H9 (cell line): Measurements from ENCODE around the gene CACNB2. TPM values are rescaled to one million over a fixed set of nuclear protein-coding genes. Genes with fewer than 3 reads are reported as not detected.

Experiments
- DNase-seq: peaks from one replicate; pipeline ENCODE4 v3.0.0-alpha.2; 2017
- H2AFZ ChIP-seq: one replicate; pipeline ENCODE4 v1.6.1; 2013; ENCODE audit warnings: mild to moderate bottlenecking, low read length, control low read depth, moderate library complexity
- H2AK5ac ChIP-seq: 2 replicates; pipeline ENCODE4 v1.6.1; 2013; ENCODE audit warnings: low read length, control low read depth, mixed read lengths; ENCODE audit not compliant: insufficient read length
- H2BK120ac ChIP-seq: one replicate; pipeline ENCODE4 v1.6.1; 2013; ENCODE audit warnings: low read depth, mild to moderate bottlenecking, low read length, control low read depth, inconsistent platforms; ENCODE audit not compliant: poor library complexity, severe bottlenecking
- H2BK12ac ChIP-seq: 2 replicates; pipeline ENCODE4 v1.6.1; 2013; ENCODE audit warnings: low read length, control low read depth, mixed read lengths, low read depth; ENCODE audit not compliant: insufficient read length
- H2BK15ac ChIP-seq: 2 replicates; pipeline ENCODE4 v1.6.1; 2013; ENCODE audit warnings: low read depth, low read length, control low read depth
- H2BK20ac ChIP-seq: one replicate; pipeline ENCODE4 v1.6.1; 2013; ENCODE audit warnings: low read depth, mild to moderate bottlenecking, low read length, control low read depth, inconsistent platforms; ENCODE audit not compliant: poor library complexity, severe bottlenecking
- H2BK5ac ChIP-seq: 2 replicates; pipeline ENCODE4 v1.6.1; 2013; ENCODE audit warnings: low read length, control low read depth, mixed read lengths; ENCODE audit not compliant: insufficient read length
- H3K14ac ChIP-seq: 2 replicates; pipeline ENCODE4 v1.6.1; 2013; ENCODE audit warnings: low read length, control low read depth; ENCODE audit not compliant: insufficient read depth
- H3K18ac ChIP-seq: 2 replicates; pipeline ENCODE4 v1.6.1; 2013; ENCODE audit warnings: low read depth, mild to moderate bottlenecking, mixed read lengths, low read length, control low read depth; ENCODE audit not compliant: insufficient read length
- H3K23ac ChIP-seq: 2 replicates; pipeline ENCODE4 v1.6.1; 2013; ENCODE audit warnings: low read length, control low read depth, mixed read lengths, low read depth; ENCODE audit not compliant: insufficient read length
- H3K23me2 ChIP-seq: 2 replicates; pipeline ENCODE4 v1.6.1; 2013; ENCODE audit warnings: low read depth, mild to moderate bottlenecking, mixed read lengths, low read length, control low read depth; ENCODE audit not compliant: insufficient read length, poor library complexity, severe bottlenecking
- H3K27ac ChIP-seq: 2 replicates; pipeline ENCODE4 v1.5.1; 2013; ENCODE audit warnings: low read length, control low read depth, mixed read lengths, low read depth; ENCODE audit not compliant: insufficient read length
- H3K27me3 ChIP-seq: 2 replicates; pipeline ENCODE4 v1.6.1; 2013; ENCODE audit warnings: low read length, control low read depth, inconsistent platforms; ENCODE audit not compliant: insufficient read depth
- H3K4ac ChIP-seq: 2 replicates; pipeline ENCODE4 v1.6.1; 2013; ENCODE audit warnings: low read depth, mild to moderate bottlenecking, control low read depth, inconsistent platforms, low read length, moderate library complexity
- H3K4me1 ChIP-seq: 2 replicates; pipeline ENCODE4 v1.6.1; 2013; ENCODE audit warnings: low read length, control low read depth, inconsistent platforms; ENCODE audit not compliant: insufficient read depth
- H3K4me2 ChIP-seq: 2 replicates; pipeline ENCODE4 v1.6.1; 2013; ENCODE audit warnings: low read length, control low read depth, mixed read lengths; ENCODE audit not compliant: insufficient read length, insufficient read depth
- H3K56ac ChIP-seq: 2 replicates; pipeline ENCODE4 v1.6.1; 2013; ENCODE audit warnings: low read depth, mild to moderate bottlenecking, mixed read lengths, low read length, control low read depth; ENCODE audit not compliant: insufficient read length
- H3K79me1 ChIP-seq: 2 replicates; pipeline ENCODE4 v1.6.1; 2013; ENCODE audit warnings: low read depth, mild to moderate bottlenecking, moderate library complexity, low read length, control low read depth, inconsistent platforms; ENCODE audit not compliant: insufficient read depth, poor library complexity, severe bottlenecking
- H3K79me2 ChIP-seq: 2 replicates; pipeline ENCODE4 v1.6.1; 2013; ENCODE audit warnings: low read length, control low read depth, inconsistent platforms; ENCODE audit not compliant: insufficient read depth
- H3K9ac ChIP-seq: 2 replicates; pipeline ENCODE4 v1.6.1; 2013; ENCODE audit warnings: low read length, control low read depth, mixed read lengths; ENCODE audit not compliant: insufficient read length; ENCODE audit errors: extremely low read depth
- H3K9me3 ChIP-seq: one replicate; pipeline ENCODE4 v1.6.1; 2013; ENCODE audit warnings: low read depth, low read length, inconsistent platforms; ENCODE audit not compliant: control insufficient read depth
- H3T11ph ChIP-seq: one replicate; pipeline ENCODE4 v1.6.1; 2013; ENCODE audit warnings: mild to moderate bottlenecking, low read length, control low read depth, inconsistent platforms
- H4K20me1 ChIP-seq: one replicate; pipeline ENCODE4 v1.6.1; 2013; ENCODE audit not compliant: control insufficient read depth, insufficient read length, insufficient read depth
- H4K5ac ChIP-seq: 2 replicates; pipeline ENCODE4 v1.6.1; 2013; ENCODE audit warnings: low read depth, mild to moderate bottlenecking, mixed read lengths, low read length, control low read depth; ENCODE audit not compliant: insufficient read length
- H4K8ac ChIP-seq: replicated peaks from 2 replicates; pipeline ENCODE4 v1.6.1; 2013; ENCODE audit warnings: low read length, control low read depth, mixed read lengths, low read depth; ENCODE audit not compliant: insufficient read length
- H4K91ac ChIP-seq: 2 replicates; pipeline ENCODE4 v1.6.1; 2013; ENCODE audit warnings: low read depth, mild to moderate bottlenecking, moderate library complexity, mixed read lengths, low read length, control low read depth; ENCODE audit not compliant: insufficient read length
- H3K27ac Mint-ChIP-seq, 3 experiments: 2 replicates in 2 of 3; 3 replicates in 1 of 3; pipeline ENCODE4 v1.8.0; 2020 to 2021; ENCODE audit warnings: mixed read lengths in 3 of 3, mild to moderate bottlenecking in 1 of 3, moderate library complexity in 1 of 3
- H3K27me3 Mint-ChIP-seq: 2 replicates; pipeline ENCODE4 v1.8.0; 2021; ENCODE audit warnings: low read depth, mild to moderate bottlenecking, moderate library complexity, mixed read lengths
- H3K36me3 Mint-ChIP-seq, 3 experiments: 2 replicates in 2 of 3; 3 replicates in 1 of 3; pipeline ENCODE4 v1.8.0; 2020 to 2021; ENCODE audit warnings: low read depth in 3 of 3, mixed read lengths in 3 of 3; ENCODE audit not compliant: insufficient read depth in 1 of 3
- H3K4me1 Mint-ChIP-seq, 2 experiments: 2 replicates each; pipeline ENCODE4 v1.8.0; 2020; ENCODE audit warnings: mixed read lengths in 2 of 2
- H3K4me3 Mint-ChIP-seq, 2 experiments: 2 replicates in 1 of 2; 3 replicates in 1 of 2; pipeline ENCODE4 v1.8.0; 2020 to 2021; ENCODE audit warnings: mild to moderate bottlenecking in 2 of 2, mixed read lengths in 2 of 2, moderate library complexity in 1 of 2
- H3K9me3 Mint-ChIP-seq, 2 experiments: 2 replicates in 1 of 2; 3 replicates in 1 of 2; pipeline ENCODE4 v1.8.0; 2020; ENCODE audit warnings: mild to moderate bottlenecking in 2 of 2, mixed read lengths in 2 of 2, moderate library complexity in 1 of 2
- CTCF ChIP-seq: fragments of 200-600 bp; sonication (generic); conservative IDR thresholded peaks from 3 replicates; pipeline ENCODE4 v1.8.0; 2021; ENCODE audit warnings: antibody characterized with exemption, mild to moderate bottlenecking
- WGBS: extraction: QIAGEN DNeasy Blood & Tissue Kit; methylation state at CpG from one replicate; pipeline ENCODE4 v1.1.7; 2013; ENCODE audit warnings: missing lambda C conversion rate, low lambda C conversion rate, mixed read lengths; ENCODE audit not compliant: insufficient read length; ENCODE audit errors: extremely low coverage; 5-methylcytosine and 5-hydroxymethylcytosine counted together
- total RNA-seq: library from RNA; stranded (reverse); gene quantifications from 2 replicates; pipeline ENCODE4 v1.2.1, GENCODE V29; 2021

Gene CACNB2
- total RNA-seq, 1 experiment from 2014 or later, result 2.6 TPM

DNA sequence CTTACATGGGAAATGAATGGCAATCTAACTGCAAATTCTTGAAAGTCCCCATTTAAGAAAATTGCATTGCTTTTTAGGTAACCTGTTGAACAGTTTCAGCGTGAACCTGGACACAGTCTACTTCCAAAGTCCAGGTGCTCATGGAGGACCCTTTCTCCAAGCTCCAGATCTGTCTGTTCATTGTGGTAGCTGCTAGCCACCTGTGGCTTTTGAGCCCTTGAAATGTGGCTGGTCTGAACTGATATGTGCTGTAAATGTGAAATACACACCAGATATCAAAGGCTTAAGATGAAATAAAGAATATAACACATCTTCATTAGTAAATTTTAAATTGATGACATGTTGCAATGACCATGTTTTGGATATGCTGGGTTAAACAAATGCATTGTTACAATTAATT lies 4.2 kb downstream of the CACNB2 start:
- H2BK20ac ChIP-seq, result no peak overlapping the region
- no CpG with 5 or more reads among the region's 1 CpG for WGBS
- no peak overlapping the region for H3K4me2 ChIP-seq
- no peak overlapping the region for H2BK12ac ChIP-seq
- peaks cover 9 to 23% of the 10 kb centered on the region in 2 experiments for H3K4me1 Mint-ChIP-seq
- no peak overlapping the region for H3K27ac ChIP-seq
- H3K79me2 ChIP-seq, result no peaks in the 10 kb centered on the region
- H2BK15ac ChIP-seq, result no peak overlapping the region
- DNase-seq, result no peak
- no peak overlapping the region for H3K9ac ChIP-seq
- no peak overlapping the region for H3K56ac ChIP-seq
- no peak overlapping the region for H4K5ac ChIP-seq
- H3K4ac ChIP-seq, result no peak overlapping the region
- no peaks in the 10 kb centered on the region; the same call in 1 of the 2 replicates for H3K27me3 ChIP-seq
- no peaks in the 10 kb centered on the region for H3K9me3 Mint-ChIP-seq
- no peak overlapping the region for H2BK120ac ChIP-seq
- H3K9me3 ChIP-seq, result no peaks in the 10 kb centered on the region
- H3K23me2 ChIP-seq, result peaks cover 17% of the 10 kb centered on the region
- no peaks in the 10 kb centered on the region for H3K79me1 ChIP-seq
- no peak overlapping the region for H2BK5ac ChIP-seq
- H3K4me1 ChIP-seq, result no peaks in the 10 kb centered on the region
- H4K8ac ChIP-seq, result no peak overlapping the region
- no peak overlapping the region for H2AK5ac ChIP-seq
- no peak overlapping the region for H3K4me3 Mint-ChIP-seq
- H3K18ac ChIP-seq, result no peak overlapping the region
- H3K27me3 Mint-ChIP-seq, result peaks cover 29% of the 10 kb centered on the region
- no peaks in the 10 kb centered on the region for H4K20me1 ChIP-seq
- H3K23ac ChIP-seq, result no peak overlapping the region
- H3K36me3 Mint-ChIP-seq, result no peaks in the 10 kb centered on the region
- H2AFZ ChIP-seq, result no peak overlapping the region
- H3K14ac ChIP-seq, result no peak overlapping the region
- no peak for TF ChIP-seq CTCF
- H4K91ac ChIP-seq, result no peak overlapping the region
- H3K27ac Mint-ChIP-seq, result no peak overlapping the region
- no peak overlapping the region for H3T11ph ChIP-seq
